ENCODE results near the gene THEM5.

DNA sequence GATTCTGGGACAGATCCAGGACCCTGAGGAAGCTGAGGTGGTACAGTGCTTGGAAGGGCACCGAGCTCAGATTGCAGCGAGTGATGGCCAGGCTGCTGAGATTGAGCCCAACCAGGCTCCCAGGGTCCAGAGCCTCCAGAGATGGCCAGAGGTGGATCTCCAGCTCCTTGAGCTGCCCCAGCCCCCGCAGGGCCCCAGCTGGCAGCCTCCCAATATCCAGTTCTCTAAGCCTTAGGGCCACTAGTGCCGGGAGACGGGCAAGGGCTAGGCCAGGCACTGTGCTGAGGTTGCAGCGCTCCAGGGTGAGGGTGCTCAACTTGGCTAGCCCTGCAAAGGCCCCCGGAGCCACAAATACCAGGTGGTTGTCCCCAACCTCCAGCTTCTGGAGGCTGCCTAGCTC, 51.7 kb downstream of the THEM5 start:
- TF ChIP-seq POLR2AphosphoS5 (IDR thresholded peaks at IDR 0.05; ENCODE audit: borderline replicate concordance, low read depth, low read length) (no peak), EZH2 (IDR thresholded peaks at IDR 0.05) (no peak), FOXP2 (optimal IDR thresholded peaks at IDR 0.05; ENCODE audit: control extremely low read depth, extremely low read length, insufficient read depth) (no peak)
